ENCODE measurements around the gene SPEF2. TPM values are rescaled to one million over a fixed set of nuclear protein-coding genes. Genes with fewer than 3 reads are reported as not detected.

The SPEF2 gene
- polyA plus RNA-seq, 1 experiment: 4.0 TPM

- CTCF ChIA-PET: no interaction called here
- TF ChIP-seq, protein P1, sequence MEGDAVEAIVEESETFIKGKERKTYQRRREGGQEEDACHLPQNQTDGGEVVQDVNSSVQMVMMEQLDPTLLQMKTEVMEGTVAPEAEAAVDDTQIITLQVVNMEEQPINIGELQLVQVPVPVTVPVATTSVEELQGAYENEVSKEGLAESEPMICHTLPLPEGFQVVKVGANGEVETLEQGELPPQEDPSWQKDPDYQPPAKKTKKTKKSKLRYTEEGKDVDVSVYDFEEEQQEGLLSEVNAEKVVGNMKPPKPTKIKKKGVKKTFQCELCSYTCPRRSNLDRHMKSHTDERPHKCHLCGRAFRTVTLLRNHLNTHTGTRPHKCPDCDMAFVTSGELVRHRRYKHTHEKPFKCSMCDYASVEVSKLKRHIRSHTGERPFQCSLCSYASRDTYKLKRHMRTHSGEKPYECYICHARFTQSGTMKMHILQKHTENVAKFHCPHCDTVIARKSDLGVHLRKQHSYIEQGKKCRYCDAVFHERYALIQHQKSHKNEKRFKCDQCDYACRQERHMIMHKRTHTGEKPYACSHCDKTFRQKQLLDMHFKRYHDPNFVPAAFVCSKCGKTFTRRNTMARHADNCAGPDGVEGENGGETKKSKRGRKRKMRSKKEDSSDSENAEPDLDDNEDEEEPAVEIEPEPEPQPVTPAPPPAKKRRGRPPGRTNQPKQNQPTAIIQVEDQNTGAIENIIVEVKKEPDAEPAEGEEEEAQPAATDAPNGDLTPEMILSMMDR (IDR thresholded peaks at IDR 0.05; ENCODE audit: insufficient read depth, low read depth, low read length): no peak
- DNase-seq (ENCODE audit: low read depth): no peak
- Histone ChIP-seq H3K4me3 (ENCODE audit: low read depth, low read length) (no peak overlapping the region), H3K36me3 (ENCODE audit: control insufficient read depth, insufficient read depth, low read length) (0 out of 2 replicates have a peak, but pooled peaks cover 1% of the 10 kb centered on the region), H3K27me3 (ENCODE audit: control insufficient read depth, insufficient read depth, low read length) (no peaks in the 10 kb centered on the region)
- POLR2A ChIA-PET: interaction anchor here (1.0 kb wide), 1 partner anchor 8 kb away, joined by 7 read pairs; no protein-coding TSS in a partner anchor
Observed at GRCh38 chr5:35672995-35673394, 55.3 kb downstream of the SPEF2 start.

- TF ChIP-seq, protein P1 (IDR thresholded peaks at IDR 0.05; ENCODE audit: insufficient read depth, low read depth, low read length): no peak
- DNase-seq (ENCODE audit: low read depth): no peak
- CTCF ChIA-PET: no interaction called here
- 0 out of 2 replicates have a peak, but pooled peaks cover 1% of the 10 kb centered on the region for H3K36me3 ChIP-seq (ENCODE audit: control insufficient read depth, insufficient read depth, low read length)
- POLR2A ChIA-PET: interaction anchor here (0.6 kb wide), 1 partner anchor 50 kb away, joined by 11 read pairs; no protein-coding TSS in a partner anchor
- H3K4me3 ChIP-seq (ENCODE audit: low read depth, low read length): no peak overlapping the region
- no peaks in the 10 kb centered on the region for H3K27me3 ChIP-seq (ENCODE audit: control insufficient read depth, insufficient read depth, low read length)
Observed at GRCh38 chr5:35674049-35674448, 56.4 kb downstream of the SPEF2 start.

DNA sequence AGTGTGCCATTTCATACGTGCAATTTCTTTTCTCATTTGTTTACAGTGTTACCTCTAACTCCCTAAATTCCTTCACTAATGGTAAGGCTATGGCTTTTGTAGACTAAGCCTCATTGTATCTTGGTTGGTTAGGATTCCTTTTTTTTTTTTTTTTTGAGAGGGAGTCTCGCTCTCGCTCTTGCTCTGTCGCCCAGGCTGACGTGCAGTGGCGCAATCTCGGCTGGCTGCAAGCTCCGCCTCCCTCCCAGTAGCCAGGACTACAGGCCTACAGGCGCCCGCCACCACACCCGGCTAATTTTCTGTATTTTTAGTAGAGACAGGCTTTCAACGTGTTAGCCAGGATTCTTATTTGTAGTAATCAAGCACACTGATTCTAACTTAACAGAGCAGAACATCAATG is 57.7 kb downstream of the SPEF2 start:
- no peak for DNase-seq (ENCODE audit: low read depth)
- Histone ChIP-seq H3K36me3 (ENCODE audit: control insufficient read depth, insufficient read depth, low read length) (0 out of 2 replicates have a peak, but pooled peaks cover 1% of the 10 kb centered on the region), H3K27me3 (ENCODE audit: control insufficient read depth, insufficient read depth, low read length) (no peaks in the 10 kb centered on the region), H3K4me3 (ENCODE audit: low read depth, low read length) (no peak overlapping the region)
- ChIA-PET POLR2A (no interaction called here), CTCF (interaction anchor here (0.9 kb wide), 1 partner anchor 9 kb away, joined by 3 read pairs; no protein-coding TSS in a partner anchor)
- TF ChIP-seq, protein P1 (IDR thresholded peaks at IDR 0.05; ENCODE audit: insufficient read depth, low read depth, low read length): no peak

DNA sequence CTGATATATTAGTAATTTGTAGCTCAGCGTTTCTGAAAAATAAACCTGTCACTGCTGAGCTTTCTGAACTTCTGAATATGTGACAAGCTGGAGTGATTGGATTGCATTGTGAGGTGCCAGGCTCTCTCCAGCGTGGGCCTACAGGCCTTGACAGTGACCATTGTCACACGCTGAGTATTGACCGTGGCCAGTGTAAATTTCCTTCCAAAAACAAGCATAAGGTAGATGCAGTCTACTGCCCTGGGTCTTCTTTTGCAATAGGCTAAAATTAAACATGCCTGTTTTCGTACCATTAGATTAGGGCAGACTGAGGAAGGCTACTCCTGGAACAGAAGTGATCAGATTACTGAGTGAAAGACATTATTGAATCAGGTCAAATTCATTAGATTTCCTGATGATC is 60.2 kb downstream of the SPEF2 start:
- TF ChIP-seq, protein P1 (IDR thresholded peaks at IDR 0.05; ENCODE audit: insufficient read depth, low read depth, low read length): no peak
- no peaks in the 10 kb centered on the region for H3K27me3 ChIP-seq (ENCODE audit: control insufficient read depth, insufficient read depth, low read length)
- no peak for DNase-seq (ENCODE audit: low read depth)
- 0 out of 2 replicates have a peak, but pooled peaks cover 1% of the 10 kb centered on the region for H3K36me3 ChIP-seq (ENCODE audit: control insufficient read depth, insufficient read depth, low read length)
- ChIA-PET CTCF (interaction anchor here (0.6 kb wide), 1 partner anchor 16 kb away, joined by 3 read pairs; no protein-coding TSS in a partner anchor), POLR2A (no interaction called here)
- no peak overlapping the region for H3K4me3 ChIP-seq (ENCODE audit: low read depth, low read length)

DNA sequence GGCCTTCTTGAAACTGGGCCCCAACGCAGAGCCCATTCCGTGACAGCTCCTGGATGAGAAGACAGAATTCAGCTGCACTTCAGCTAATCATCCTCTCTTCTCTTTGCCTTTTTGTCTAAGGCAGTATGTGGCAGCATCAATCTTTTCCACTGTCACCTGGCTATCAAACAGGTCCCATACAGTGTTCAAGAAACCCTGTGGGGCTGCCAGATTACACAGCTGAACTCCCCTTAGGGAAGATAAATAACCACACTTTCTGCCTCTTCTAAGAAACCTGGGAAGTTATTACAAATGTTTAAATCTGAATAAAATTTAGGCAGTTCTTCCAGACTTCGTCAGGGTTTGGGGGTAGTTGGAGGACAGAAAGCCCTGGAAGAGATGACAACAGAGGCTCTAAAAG is 61.0 kb downstream of the SPEF2 start:
- TF ChIP-seq, protein P1 (IDR thresholded peaks at IDR 0.05; ENCODE audit: insufficient read depth, low read depth, low read length): no peak
- ChIA-PET POLR2A (no interaction called here), CTCF (interaction anchor here (1.1 kb wide), 1 partner anchor 28 kb away, joined by 5 read pairs; no protein-coding TSS in a partner anchor)
- no peaks in the 10 kb centered on the region for H3K27me3 ChIP-seq (ENCODE audit: control insufficient read depth, insufficient read depth, low read length)
- no peak for DNase-seq (ENCODE audit: low read depth)
- 0 out of 2 replicates have a peak, but pooled peaks cover 1% of the 10 kb centered on the region for H3K36me3 ChIP-seq (ENCODE audit: control insufficient read depth, insufficient read depth, low read length)
- H3K4me3 ChIP-seq (ENCODE audit: low read depth, low read length): no peak overlapping the region

All from BJ (cell line).